GM21528 (cell line): ENCODE data around the gene OR2D3.
"Not testable (repeated sequence)": the region's sequence is repeated elsewhere in the genome, so short reads cannot be mapped to it uniquely, and the experiment has no call there.

Source experiments
- ATAC-seq: cut with Tn5 transposase; IDR thresholded peaks from one replicate; pipeline ENCODE4 v1.9.1; 2021; ENCODE audit warnings: mild to moderate bottlenecking, moderate library complexity; ENCODE audit not compliant: unreplicated experiment, low FRiP score

The OR2D3 gene

GRCh38 chr11:6920702-6921101, at the start of gene OR2D3:
Gene OR2D3, plus strand, starts transcription at chr11:6921002. Its CDS starts 0 bp downstream, at chr11:6921002.
- no peak for ATAC-seq

- ATAC-seq = no peak
These were observed 49.5 kb upstream of the OR2D3 start for GRCh38 chr11:6871278-6871677.

GRCh38 chr11:6875761-6876160, 45.0 kb upstream of the OR2D3 start:
- no peak for ATAC-seq

- no peak for ATAC-seq
These were observed 44.5 kb upstream of the OR2D3 start, which contains the start of gene OR10A4 for GRCh38 chr11:6876325-6876724. Gene OR10A4, plus strand, starts transcription at chr11:6876625. Its CDS starts 23 bp downstream, at chr11:6876648.

- ATAC-seq = no peak
These were observed 43.9 kb upstream of the OR2D3 start for GRCh38 chr11:6876914-6877313.

- no peak for ATAC-seq
These were observed 38.1 kb upstream of the OR2D3 start for GRCh38 chr11:6882751-6883150.

GRCh38 chr11:6887711-6888110, 33.1 kb upstream of the OR2D3 start:
- not testable (repeated sequence) for ATAC-seq

- ATAC-seq = no peak
These were observed 32.0 kb upstream of the OR2D3 start for GRCh38 chr11:6888830-6889229.

- no peak for ATAC-seq
These were observed 31.0 kb upstream of the OR2D3 start for GRCh38 chr11:6889835-6890234.

- ATAC-seq = no peak
These were observed 28.4 kb upstream of the OR2D3 start, which contains the start of gene OR2D2 for GRCh38 chr11:6892400-6892799. Gene OR2D2, minus strand, starts transcription at chr11:6892500. Its CDS starts 0 bp downstream, at chr11:6892500.

- ATAC-seq = no peak
These were observed 26.7 kb upstream of the OR2D3 start for GRCh38 chr11:6894097-6894496.

- ATAC-seq = peak; percentile 83
These were observed 25.8 kb upstream of the OR2D3 start for GRCh38 chr11:6895010-6895409.

GRCh38 chr11:6898911-6899310, 21.9 kb upstream of the OR2D3 start:
- ATAC-seq = no peak

- no peak for ATAC-seq
These were observed 20.3 kb upstream of the OR2D3 start for GRCh38 chr11:6900327-6900999.

- ATAC-seq = not testable (repeated sequence)
These were observed 16.0 kb upstream of the OR2D3 start for GRCh38 chr11:6904804-6905203.

- ATAC-seq = no peak
These were observed 9.4 kb upstream of the OR2D3 start for GRCh38 chr11:6911378-6911777.

GRCh38 chr11:6911948-6912347, 8.9 kb upstream of the OR2D3 start:
- no peak for ATAC-seq

- no peak for ATAC-seq
These were observed 1.1 kb upstream of the OR2D3 start for GRCh38 chr11:6919698-6920097.

- no peak for ATAC-seq
These were observed 4.3 kb downstream of the OR2D3 start for GRCh38 chr11:6925007-6925577.

- peak; percentile 17 for ATAC-seq
These were observed 4.9 kb downstream of the OR2D3 start for GRCh38 chr11:6925636-6926207.

GRCh38 chr11:6926208-6927029, 5.6 kb downstream of the OR2D3 start, which contains the start of gene ZNF215:
Gene ZNF215, plus strand, starts transcription at chr11:6926426. Its CDS starts 5,847 bp downstream, at chr11:6932273.
- peak; percentile 60 for ATAC-seq
